T-helper 22 cell (primary cell): Measurements from ENCODE around the gene TBX22.
"Not testable (repeated sequence)": the region's sequence is repeated elsewhere in the genome, so short reads cannot be mapped to it uniquely, and the experiment has no call there.

Experiments used
- DNase-seq: peaks from one replicate; pipeline ENCODE4 v3.0.0-alpha.2; 2020; ENCODE audit warnings: low read depth

Gene TBX22

GRCh38 chrX:80014141-80014940 is at the start of gene TBX22:
TBX22 (plus strand) TSS chrX:80014753; CDS start chrX:80022270, 7,517 bp downstream.
- no peak for DNase-seq

GRCh38 chrX:79975605-79976004 is 38.9 kb upstream of the TBX22 start:
- no peak for DNase-seq

GRCh38 chrX:80004458-80004857 is 10.1 kb upstream of the TBX22 start:
- no peak for DNase-seq

GRCh38 chrX:80011522-80011921 is 3.0 kb upstream of the TBX22 start:
- DNase-seq, result no peak

GRCh38 chrX:80016182-80016581 is 1.6 kb downstream of the TBX22 start:
- DNase-seq, result no peak

GRCh38 chrX:80021621-80022020 is 7.1 kb downstream of the TBX22 start:
- DNase-seq, result no peak

- no peak for DNase-seq
These were observed 7.9 kb downstream of the TBX22 start for GRCh38 chrX:80022363-80023031.

- no peak for DNase-seq
These were observed 11.6 kb downstream of the TBX22 start for GRCh38 chrX:80026116-80026515.

- not testable (repeated sequence) for DNase-seq
These were observed 51.6 kb downstream of the TBX22 start for GRCh38 chrX:80066156-80066555.

- not testable (repeated sequence) for DNase-seq
These were observed 61.1 kb downstream of the TBX22 start for GRCh38 chrX:80075625-80076024.
